GM18505 (cell line): ENCODE results near the gene NOSIP.

Experiments
- ATAC-seq: cut with Tn5 transposase; IDR thresholded peaks from one replicate; pipeline ENCODE4 v1.9.1; 2021; ENCODE audit not compliant: unreplicated experiment
- POLR2A ChIP-seq: IDR thresholded peaks from 4 replicates; pipeline ENCODE4 v1.6.1; 2011; ENCODE audit warnings: borderline replicate concordance; ENCODE audit not compliant: insufficient read depth, insufficient read length; ENCODE audit errors: extremely low read depth

Gene NOSIP

DNA sequence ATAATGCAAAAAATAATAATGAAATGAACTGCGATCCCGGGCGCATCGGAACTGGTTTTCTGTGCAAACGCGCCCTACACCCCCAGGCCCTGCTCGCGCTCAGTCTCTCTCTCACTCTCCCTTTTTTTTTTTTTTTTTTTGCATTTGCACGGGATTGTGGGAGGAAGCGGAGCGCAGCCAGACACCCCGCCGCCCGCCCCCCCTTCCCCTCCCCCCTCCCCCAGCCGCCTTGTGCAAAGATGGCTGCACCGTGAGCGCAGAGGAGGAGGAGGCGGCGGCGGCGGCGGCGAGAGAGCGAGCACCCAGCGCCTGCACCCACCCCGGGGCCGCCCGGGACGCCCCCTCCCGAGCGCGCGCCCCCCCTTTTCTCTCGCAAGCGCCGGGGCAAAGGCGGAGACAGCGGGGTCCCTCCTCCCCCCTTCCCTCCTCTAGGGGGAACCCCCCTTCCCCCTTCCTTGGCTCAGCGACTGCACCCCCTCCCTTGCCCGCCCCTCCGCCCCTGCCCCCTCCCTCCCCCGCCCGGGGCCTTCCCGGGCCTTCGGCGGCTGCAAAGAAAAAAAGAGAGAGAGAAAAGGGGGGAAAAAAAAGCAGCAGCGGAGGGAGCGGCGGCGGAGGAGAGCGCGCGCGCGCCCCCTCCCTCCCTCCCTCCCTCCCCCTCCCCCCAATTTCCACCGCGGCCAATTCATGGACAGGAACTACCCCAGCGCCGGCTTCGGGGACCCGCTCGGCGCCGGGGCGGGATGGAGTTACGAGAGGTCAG is 10.8 kb upstream of the NOSIP start, which contains the start of gene PRR12:
Gene PRR12, plus strand, starts transcription at position 212 of the 760 bp plus-strand sequence. Its CDS starts 473 bp downstream, at position 685.
- TF ChIP-seq POLR2A = no peak
- ATAC-seq = no peak

- peak; percentile 90 for TF ChIP-seq POLR2A
- peak; percentile 57 for ATAC-seq
Measured at GRCh38 chr19:49590071-49590970, 10.0 kb upstream of the NOSIP start.

- no peak for TF ChIP-seq POLR2A
- ATAC-seq = no peak
Measured at GRCh38 chr19:49589502-49589905, 9.1 kb upstream of the NOSIP start.

- no peak for TF ChIP-seq POLR2A
- ATAC-seq = no peak
Measured at GRCh38 chr19:49588365-49589122, 8.2 kb upstream of the NOSIP start.

GRCh38 chr19:49587227-49587626 is 6.9 kb upstream of the NOSIP start:
- no peak for TF ChIP-seq POLR2A
- no peak for ATAC-seq

- ATAC-seq = no peak
- TF ChIP-seq POLR2A = no peak
Measured at GRCh38 chr19:49585023-49585422, 4.7 kb upstream of the NOSIP start.

DNA sequence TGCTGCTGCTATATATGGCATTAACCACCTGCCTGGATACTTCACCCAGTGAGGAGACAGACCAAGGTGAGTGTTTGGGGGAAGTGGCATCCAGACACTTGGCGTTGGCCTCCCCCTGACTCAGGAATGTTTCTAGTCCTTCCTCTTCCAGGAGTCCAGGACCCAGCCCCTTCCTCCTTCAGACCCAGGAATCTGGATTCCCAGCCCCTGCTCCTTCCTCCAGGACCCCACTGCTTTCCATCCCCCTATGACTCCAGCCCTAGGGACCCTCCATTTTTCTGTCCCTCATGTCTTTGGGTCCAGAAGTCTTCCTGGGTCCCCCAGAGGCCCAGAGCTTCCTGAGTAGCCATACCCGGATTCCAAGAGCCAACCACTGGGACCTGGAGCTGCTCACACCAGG is 2.9 kb upstream of the NOSIP start:
- no peak for TF ChIP-seq POLR2A
- no peak for ATAC-seq

DNA sequence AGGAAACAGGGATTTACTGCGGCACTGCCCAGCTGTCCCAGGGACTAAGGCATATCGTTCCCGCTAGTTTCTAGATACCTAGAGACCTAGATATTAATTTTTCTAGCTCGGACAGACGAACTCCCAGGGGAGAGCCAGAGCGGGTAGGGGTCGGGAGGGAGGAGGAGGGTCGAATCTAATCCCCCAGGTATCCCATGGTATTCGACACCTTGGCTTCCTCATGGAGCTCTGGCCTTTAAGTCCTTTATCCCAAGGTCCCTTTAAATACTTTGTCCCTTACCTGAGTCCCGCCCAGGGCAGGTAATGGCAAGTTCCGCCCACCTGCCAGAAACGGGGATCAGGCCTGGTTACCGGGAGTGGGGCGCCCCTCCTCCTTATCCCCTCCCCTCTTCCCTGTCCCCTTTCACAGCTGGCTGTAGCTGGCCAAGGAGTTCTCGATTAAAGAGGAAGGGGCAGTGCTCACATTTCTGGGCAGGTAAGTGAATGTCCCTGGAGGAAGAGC is 702 bp upstream of the NOSIP start, which contains the start of gene PRRG2:
Gene PRRG2, plus strand, starts transcription at position 310 of the 502 bp plus-strand sequence. CDS start 1,904 bp downstream, outside the sequence.
- no peak for TF ChIP-seq POLR2A
- ATAC-seq = no peak

DNA sequence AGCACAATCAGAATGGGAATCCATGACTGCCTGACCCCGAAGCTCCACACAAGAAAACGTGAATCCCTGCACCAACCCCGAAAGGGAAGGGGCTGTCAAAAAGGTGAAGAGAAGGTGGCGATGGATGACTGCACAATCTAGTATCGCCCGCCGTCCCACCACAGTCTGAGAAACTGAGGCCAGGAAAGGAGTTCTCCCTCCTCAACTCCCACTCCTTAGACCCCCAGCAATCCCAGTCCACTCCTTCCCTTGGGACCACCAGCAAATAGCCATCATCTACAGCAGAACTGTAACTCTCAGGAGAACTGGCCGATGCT is 451 bp downstream of the NOSIP start:
- no peak for ATAC-seq
- TF ChIP-seq POLR2A = no peak

- ATAC-seq = no peak
- no peak for TF ChIP-seq POLR2A
Measured at GRCh38 chr19:49579193-49579592, 1.2 kb downstream of the NOSIP start.

DNA sequence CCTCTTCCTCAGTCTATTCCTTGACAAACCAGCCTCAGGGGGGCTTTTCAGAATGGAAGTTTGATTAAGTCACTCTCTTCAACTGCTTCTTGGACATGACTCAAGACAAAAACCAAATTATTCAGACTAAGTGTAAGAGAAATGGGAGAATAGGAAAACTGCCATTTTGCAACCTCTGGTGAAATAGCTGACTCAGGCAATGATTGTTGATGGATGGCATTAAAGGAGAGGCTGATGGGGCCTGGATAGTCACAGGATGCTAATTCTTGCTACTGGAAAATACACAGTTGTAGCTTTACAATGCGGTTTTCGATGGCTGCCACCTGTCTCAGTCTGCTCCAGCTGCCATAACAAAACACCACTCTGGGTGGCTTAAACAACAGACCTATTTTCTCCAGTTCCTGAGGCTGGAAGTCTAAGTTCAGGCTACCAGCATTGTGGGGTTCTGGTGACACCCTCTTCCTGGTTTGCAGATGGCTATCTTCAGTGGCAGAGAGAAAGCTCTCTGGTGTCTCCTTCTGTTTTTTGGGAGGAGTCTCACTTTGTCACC is 6.1 kb downstream of the NOSIP start:
- ATAC-seq = no peak
- no peak for TF ChIP-seq POLR2A

DNA sequence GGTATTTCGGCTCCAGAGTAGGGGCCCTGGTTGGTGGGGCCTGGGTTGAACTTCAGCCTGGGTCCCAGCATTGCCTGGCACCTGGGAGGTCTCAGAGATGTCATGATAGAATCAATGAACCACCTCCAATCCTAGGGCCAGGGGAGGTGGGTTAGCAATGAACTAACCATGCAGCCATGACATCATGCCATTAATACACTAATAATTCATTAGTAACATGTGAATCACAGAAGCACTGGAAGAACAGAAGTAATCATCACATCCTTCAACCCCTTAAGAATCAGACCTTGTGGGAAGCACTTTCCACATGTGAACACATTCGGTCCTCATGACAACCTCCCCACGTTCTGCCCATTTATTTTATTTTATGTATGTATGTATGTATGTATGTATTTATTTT is 6.9 kb downstream of the NOSIP start:
- no peak for TF ChIP-seq POLR2A
- ATAC-seq = no peak

GRCh38 chr19:49573009-49573408 is 7.3 kb downstream of the NOSIP start:
- no peak for TF ChIP-seq POLR2A

DNA sequence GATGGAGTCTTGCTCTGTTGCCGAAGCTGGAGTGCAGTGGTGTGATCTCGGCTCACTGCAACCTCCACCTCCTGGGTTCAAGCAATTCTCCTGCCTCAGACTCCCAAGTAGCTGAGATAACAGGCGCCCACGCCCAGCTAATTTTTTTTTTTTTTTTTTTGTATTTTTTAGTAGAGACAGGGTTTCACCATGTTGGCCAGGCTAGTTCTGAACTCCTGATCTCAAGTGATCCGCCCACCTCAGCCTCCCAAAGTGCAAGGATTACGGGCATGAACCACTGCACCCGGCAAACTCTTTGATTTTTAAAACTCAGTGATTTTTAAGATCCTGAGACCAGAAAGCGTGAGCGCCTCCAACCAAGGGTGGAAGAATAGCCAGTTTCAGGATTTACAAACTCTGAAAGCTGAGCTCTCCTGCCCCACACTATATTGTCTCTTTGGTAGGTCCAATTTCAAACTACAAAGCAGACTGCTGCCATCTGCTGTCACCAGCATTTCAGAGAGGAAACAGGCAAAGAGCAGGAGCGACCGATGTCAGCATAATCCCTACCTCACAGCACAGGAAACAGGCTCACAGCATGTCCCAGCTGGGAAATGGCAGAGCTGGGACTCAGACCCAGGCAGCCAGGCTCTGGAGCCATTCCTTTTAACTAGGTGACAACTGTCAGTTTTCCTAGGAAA is 9.2 kb downstream of the NOSIP start:
- no peak for TF ChIP-seq POLR2A
- no peak for ATAC-seq

More at GRCh38 chr19:49573009-49573408, 7.3 kb downstream of the NOSIP start:
- no peak for ATAC-seq
